HG03354 (cell line): ENCODE results near the gene COMMD3.
"Not testable (repeated sequence)": the region's sequence is repeated elsewhere in the genome, so short reads cannot be mapped to it uniquely, and the experiment has no call there.

Experiments
- ATAC-seq: cut with Tn5 transposase; IDR thresholded peaks from one replicate; pipeline ENCODE4 v1.9.1; 2021; ENCODE audit warnings: mild to moderate bottlenecking; ENCODE audit not compliant: unreplicated experiment, poor library complexity, severe bottlenecking

Gene COMMD3

GRCh38 chr10:22335173-22335933, 19.2 kb downstream of the COMMD3 start:
- ATAC-seq: peak; percentile 67

- ATAC-seq: no peak
Observed at GRCh38 chr10:22338185-22338900, 22.2 kb downstream of the COMMD3 start.

GRCh38 chr10:22338931-22339330, 22.7 kb downstream of the COMMD3 start:
- no peak for ATAC-seq

GRCh38 chr10:22339761-22340328, 23.7 kb downstream of the COMMD3 start:
- ATAC-seq: no peak

GRCh38 chr10:22340329-22341189, 24.4 kb downstream of the COMMD3 start:
- peak; percentile 43 for ATAC-seq

GRCh38 chr10:22341190-22341925, 25.2 kb downstream of the COMMD3 start:
- peak; percentile 3 for ATAC-seq

GRCh38 chr10:22341926-22342196, 25.7 kb downstream of the COMMD3 start:
- no peak for ATAC-seq

GRCh38 chr10:22342421-22342820, 26.2 kb downstream of the COMMD3 start:
- ATAC-seq: no peak

- no peak for ATAC-seq
Observed at GRCh38 chr10:22343731-22344130, 27.5 kb downstream of the COMMD3 start.

- ATAC-seq: no peak
Observed at GRCh38 chr10:22344249-22344648, 28.1 kb downstream of the COMMD3 start.

- ATAC-seq: no peak
Observed at GRCh38 chr10:22344781-22345300, 28.7 kb downstream of the COMMD3 start.

GRCh38 chr10:22345301-22346095, 29.3 kb downstream of the COMMD3 start, which contains the start of gene SPAG6:
Gene SPAG6, plus strand, starts transcription at chr10:22345496. Its CDS starts 116 bp downstream, at chr10:22345612.
- peak; percentile 45 for ATAC-seq

- no peak for ATAC-seq
Observed at GRCh38 chr10:22346096-22346661, 30.0 kb downstream of the COMMD3 start.

- no peak for ATAC-seq
Observed at GRCh38 chr10:22349755-22350154, 33.6 kb downstream of the COMMD3 start.

GRCh38 chr10:22351131-22351703, 35.0 kb downstream of the COMMD3 start:
- ATAC-seq: no peak

- ATAC-seq: no peak
Observed at GRCh38 chr10:22356324-22356873, 40.2 kb downstream of the COMMD3 start.

- ATAC-seq: not testable (repeated sequence)
Observed at GRCh38 chr10:22357770-22358169, 41.6 kb downstream of the COMMD3 start.
